Spleen (tissue), 11 donors: ENCODE results near the gene PRR35. TPM values are rescaled to one million over a fixed set of nuclear protein-coding genes. Genes with fewer than 3 reads are reported as not detected.

Experiments used
- DNase-seq: peaks from one replicate; pipeline ENCODE4 v3.0.0-alpha.2; 2020
- H3K27ac ChIP-seq, 8 donors: fragments of 200-600 bp; sonication (generic) in 7 of 8; 1 replicate in 4 of 8; 2 replicates in 4 of 8; pipeline versions ENCODE4 v1.5.0 to v1.8.0; 2016 to 2021; ENCODE audit warnings: inconsistent platforms in 4 of 8, mild to moderate bottlenecking in 4 of 8, moderate library complexity in 1 of 8
- H3K27me3 ChIP-seq, 7 donors: fragments of 200-600 bp; sonication (generic) in 6 of 7; replicated peaks in 1 of 7; 1 replicate in 4 of 7; 2 replicates in 3 of 7; pipeline versions ENCODE4 v1.5.0 to v1.8.0; 2016 to 2021; ENCODE audit warnings: inconsistent platforms in 3 of 7, mild to moderate bottlenecking in 1 of 7
- H3K36me3 ChIP-seq, 6 donors: fragments of 200-600 bp; sonication (generic) in 5 of 6; 1 replicate in 4 of 6; 2 replicates in 2 of 6; pipeline versions ENCODE4 v1.5.0 to v1.8.0; 2016 to 2021; ENCODE audit warnings: inconsistent platforms in 2 of 6
- H3K4me1 ChIP-seq, 6 donors: fragments of 200-600 bp; sonication (generic) in 5 of 6; 1 replicate in 3 of 6; 2 replicates in 3 of 6; pipeline versions ENCODE4 v1.5.0 to v1.8.0; 2016 to 2021; ENCODE audit warnings: inconsistent platforms in 3 of 6
- H3K4me3 ChIP-seq, 8 donors: fragments of 200-600 bp; sonication (generic) in 7 of 8; 1 replicate in 4 of 8; 2 replicates in 4 of 8; pipeline versions ENCODE4 v1.5.0 to v1.8.0; 2016 to 2021; ENCODE audit warnings: inconsistent platforms in 4 of 8, mild to moderate bottlenecking in 4 of 8, moderate library complexity in 2 of 8
- H3K9me3 ChIP-seq, 8 donors: fragments of 200-600 bp; sonication (generic) in 7 of 8; 1 replicate in 4 of 8; 2 replicates in 4 of 8; pipeline versions ENCODE4 v1.5.0 to v1.8.0; 2016 to 2021; ENCODE audit warnings: inconsistent platforms in 4 of 8
- POLR2A ChIP-seq, 3 donors: fragments of 450-650 bp; IDR thresholded peaks; one replicate each; pipeline ENCODE4 v1.5.1; 2017; ENCODE audit warnings: antibody characterized with exemption in 3 of 3, mild to moderate bottlenecking in 1 of 3
- POLR2AphosphoS5 ChIP-seq, 3 donors: sonication (generic); formaldehyde crosslinking; IDR thresholded peaks; one replicate each; pipeline ENCODE4 v1.5.1; 2017; ENCODE audit warnings: antibody characterized with exemption in 3 of 3
- WGBS, 5 donors: extraction: QIAGEN DNeasy Blood & Tissue Kit in 3 of 5; methylation state at CpG; one replicate each; pipeline versions ENCODE4 v1.1.5 to v1.1.7; 2013 to 2018; 5-methylcytosine and 5-hydroxymethylcytosine counted together
- intact Hi-C: fragments of 100-400 bp; cut with DNase I; formaldehyde crosslinking; loops from one replicate; pipeline ENCODE4 v1.15.0; 2023; ENCODE audit warnings: low total_unique reads
- polyA plus RNA-seq, 3 donors: library from polyadenylated mRNA; stranded (reverse); fragments of 200-250 nt; gene quantifications; one replicate each; pipeline ENCODE4 v1.2.1, GENCODE V29; 2013
- total RNA-seq, 7 donors: library from RNA; depleted of rRNA in 3 of 7; stranded (reverse); fragments of >200 nt in 3 of 7; fragmentation: NEBNext Ultra II Directional in 4 of 7; extraction: Animal tissue kit (Norgen Biotek cat#: 25700) in 4 of 7; gene quantifications; one replicate each; pipeline versions ENCODE4 v1.1.0 to v1.2.1, GENCODE V29; 2016 to 2021
- TF ChIP-seq, protein P1 (sequence below), 11 experiments: fragments of 200-600 bp in 7 of 11; fragments of 450-650 bp in 4 of 11; sonication (generic) in 4 of 11; IDR thresholded peaks in 8 of 11; conservative IDR thresholded peaks in 3 of 11; 1 replicate in 7 of 11; 2 replicates in 4 of 11; pipeline versions ENCODE4 v1.4.0 to v1.8.0; 2016 to 2021; ENCODE audit warnings: antibody characterized with exemption in 11 of 11, inconsistent platforms in 4 of 11, mild to moderate bottlenecking in 1 of 11
- donor health status: healthy with polysubstance abuse.
- donor health status: DM: no; HTN: no; CAD: no; lungs with moderate emphysema.
- donor health status: DM: no; HTN: no; CAD: no.
- donor health status: Bipolar disorder and iron deficiency.
- donor health status: healthy.
- donor health status: DM: no; HTN: no; CAD: no.
- donor health status: DM: yes; HTN: yes; CAD: no.

Gene PRR35
- total and polyA plus RNA-seq, 10 donors: not detected

DNA sequence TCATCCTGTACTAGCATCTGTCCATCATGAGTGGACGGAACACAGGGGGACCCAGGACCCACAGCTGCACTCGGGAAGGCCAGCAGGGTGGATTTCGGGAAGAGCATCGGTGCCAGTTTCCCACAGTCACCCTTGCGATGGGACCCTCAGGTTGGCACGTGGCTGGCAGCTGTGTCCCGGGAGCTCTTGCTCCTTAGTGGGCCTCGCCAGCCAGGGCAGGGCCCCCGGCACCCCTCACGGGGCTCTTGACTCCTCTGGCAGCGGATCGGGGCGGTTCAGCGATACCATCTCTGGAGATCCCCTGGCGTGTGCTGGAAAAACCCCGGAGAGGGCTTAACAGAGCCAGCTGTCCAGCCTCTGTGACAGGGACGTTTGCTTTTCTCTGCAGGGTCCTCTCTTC is 23.4 kb upstream of the PRR35 start:
- WGBS, 5 donors: 92 to 96% (median 94%) methylated on average over 8 to 17 of the region's 17 CpGs; no CpG with 5 or more reads in 1 of the 5 donors
- no peak for DNase-seq
- no peak for TF ChIP-seq POLR2A (IDR thresholded peaks at IDR 0.05)
- no peak for TF ChIP-seq POLR2AphosphoS5 (IDR thresholded peaks at IDR 0.05)
- TF ChIP-seq, protein P1, sequence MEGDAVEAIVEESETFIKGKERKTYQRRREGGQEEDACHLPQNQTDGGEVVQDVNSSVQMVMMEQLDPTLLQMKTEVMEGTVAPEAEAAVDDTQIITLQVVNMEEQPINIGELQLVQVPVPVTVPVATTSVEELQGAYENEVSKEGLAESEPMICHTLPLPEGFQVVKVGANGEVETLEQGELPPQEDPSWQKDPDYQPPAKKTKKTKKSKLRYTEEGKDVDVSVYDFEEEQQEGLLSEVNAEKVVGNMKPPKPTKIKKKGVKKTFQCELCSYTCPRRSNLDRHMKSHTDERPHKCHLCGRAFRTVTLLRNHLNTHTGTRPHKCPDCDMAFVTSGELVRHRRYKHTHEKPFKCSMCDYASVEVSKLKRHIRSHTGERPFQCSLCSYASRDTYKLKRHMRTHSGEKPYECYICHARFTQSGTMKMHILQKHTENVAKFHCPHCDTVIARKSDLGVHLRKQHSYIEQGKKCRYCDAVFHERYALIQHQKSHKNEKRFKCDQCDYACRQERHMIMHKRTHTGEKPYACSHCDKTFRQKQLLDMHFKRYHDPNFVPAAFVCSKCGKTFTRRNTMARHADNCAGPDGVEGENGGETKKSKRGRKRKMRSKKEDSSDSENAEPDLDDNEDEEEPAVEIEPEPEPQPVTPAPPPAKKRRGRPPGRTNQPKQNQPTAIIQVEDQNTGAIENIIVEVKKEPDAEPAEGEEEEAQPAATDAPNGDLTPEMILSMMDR (IDR thresholded peaks at IDR 0.05 in 8 of 11, conservative IDR thresholded peaks at IDR 0.05 in 3 of 11): no peak

DNA sequence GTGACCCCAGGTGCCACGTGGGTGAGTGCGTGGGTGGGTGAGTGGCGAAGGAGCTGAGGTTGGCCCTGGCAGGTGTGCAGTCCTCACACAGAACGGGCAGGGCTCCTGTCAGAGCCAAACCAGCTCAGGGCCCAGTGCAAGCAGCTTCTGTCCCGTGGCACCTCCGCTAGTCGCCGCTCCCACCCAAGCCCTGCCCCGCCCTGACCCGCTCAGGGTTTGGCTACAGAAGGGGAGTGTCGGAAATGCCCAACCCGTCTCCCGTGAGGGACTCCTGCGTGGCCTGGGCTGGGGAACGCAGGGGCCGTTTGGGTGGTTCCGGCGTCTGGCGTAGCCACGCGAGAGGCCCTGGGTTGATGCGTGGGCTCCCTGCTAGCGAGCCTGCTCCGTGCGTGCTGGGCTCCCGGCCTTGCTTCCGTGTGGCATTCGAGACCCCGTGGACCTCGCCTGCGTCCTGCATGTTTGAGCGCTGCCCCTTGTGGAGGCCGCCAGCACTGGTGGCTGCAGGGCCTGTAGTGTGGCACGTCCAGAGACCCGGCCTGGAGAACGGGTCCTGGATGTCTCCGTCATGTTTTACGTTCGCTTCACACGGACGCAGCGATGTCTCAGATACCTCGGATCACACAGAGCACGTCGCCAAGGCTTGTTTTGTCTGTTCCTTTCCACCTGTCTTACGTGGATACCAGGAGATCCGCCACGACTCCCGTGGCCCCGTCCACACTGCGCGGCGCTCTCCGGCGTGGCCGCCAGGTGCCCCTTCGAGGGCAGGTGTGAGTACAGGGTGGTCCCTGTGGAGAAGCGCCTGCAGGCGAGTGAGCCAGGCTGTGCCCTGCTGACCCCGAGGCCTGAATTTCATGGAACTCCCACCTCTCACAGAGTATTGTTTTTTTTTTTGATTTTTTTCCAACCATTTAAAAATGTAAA is 22.5 kb upstream of the PRR35 start:
- TF ChIP-seq POLR2A (IDR thresholded peaks at IDR 0.05) (no peak), POLR2AphosphoS5 (IDR thresholded peaks at IDR 0.05) (no peak)
- TF ChIP-seq, protein P1 (IDR thresholded peaks at IDR 0.05 in 8 of 11, conservative IDR thresholded peaks at IDR 0.05 in 3 of 11): no peak

More for the DNA sequence above, 23.4 kb upstream of the PRR35 start:
- no peaks in the 10 kb centered on the region for H3K27me3 ChIP-seq
- H3K4me1 ChIP-seq: peaks cover 0 to 40% (median 14%) of the 10 kb centered on the region in 6 donors
- peaks cover 0 to 86% (median 36%) of the 10 kb centered on the region in 6 donors for H3K36me3 ChIP-seq
- intact Hi-C loops: no loop called here
- H3K4me3 ChIP-seq: no peak overlapping the region
- no peak overlapping the region for H3K27ac ChIP-seq
- H3K9me3 ChIP-seq: no peaks in the 10 kb centered on the region

DNA sequence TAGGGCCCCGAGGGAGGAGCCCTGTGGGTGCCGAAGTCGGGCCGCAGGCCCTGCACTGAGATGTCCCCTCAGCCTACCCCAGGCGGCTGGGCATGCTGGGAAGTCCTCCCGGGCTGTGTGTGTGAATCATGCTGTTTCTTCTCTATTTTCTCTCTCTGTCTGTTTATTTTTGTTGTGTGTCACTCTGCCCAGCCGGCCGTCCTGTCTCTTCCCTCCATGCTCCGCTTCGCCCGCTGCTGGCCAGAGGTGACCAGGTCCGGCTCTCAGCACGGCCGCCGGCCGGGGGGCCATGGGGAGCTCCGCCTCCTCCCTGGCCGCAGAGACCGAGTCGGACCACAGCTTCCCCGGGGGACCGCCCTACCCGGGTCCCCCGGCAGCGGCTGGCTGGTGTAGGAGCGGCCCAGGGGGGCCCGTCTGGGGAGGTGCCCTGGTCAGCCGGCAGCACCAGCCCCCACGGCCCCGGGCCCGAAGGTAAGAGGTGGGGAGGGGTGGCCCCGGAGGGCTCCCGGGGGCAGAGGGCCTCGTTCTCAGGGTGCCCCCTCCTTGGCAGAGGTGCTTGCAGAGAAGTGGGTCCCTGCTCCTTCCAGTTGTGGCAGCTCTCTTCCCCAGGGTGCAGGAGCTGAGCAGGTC is 20.2 kb upstream of the PRR35 start:
- no peak for DNase-seq
- Histone ChIP-seq H3K9me3 (no peaks in the 10 kb centered on the region), H3K36me3 (peaks cover 0 to 95% (median 36%) of the 10 kb centered on the region in 6 donors), H3K4me3 (no peak overlapping the region), H3K27me3 (no peaks in the 10 kb centered on the region), H3K4me1 (peaks cover 0 to 18% (median 0%) of the 10 kb centered on the region in 6 donors), H3K27ac (no peak overlapping the region)
- TF ChIP-seq POLR2AphosphoS5 (IDR thresholded peaks at IDR 0.05): no peak
- TF ChIP-seq, protein P1 (IDR thresholded peaks at IDR 0.05 in 8 of 11, conservative IDR thresholded peaks at IDR 0.05 in 3 of 11): no peak
- TF ChIP-seq POLR2A (IDR thresholded peaks at IDR 0.05): no peak
- intact Hi-C loops: no loop called here
- 92 to 96% (median 95%) methylated on average over 25 to 34 of the region's 34 CpGs for WGBS, 5 donors

More for the DNA sequence above, 22.5 kb upstream of the PRR35 start:
- Histone ChIP-seq H3K4me1 (peaks cover 0 to 35% (median 14%) of the 10 kb centered on the region in 6 donors), H3K4me3 (no peak overlapping the region), H3K27me3 (no peaks in the 10 kb centered on the region), H3K9me3 (no peaks in the 10 kb centered on the region), H3K36me3 (peaks cover 0 to 94% (median 36%) of the 10 kb centered on the region in 6 donors), H3K27ac (no peak overlapping the region)
- 93 to 95% (median 94%) methylated on average over 50 to 60 of the region's 60 CpGs for WGBS, 5 donors
- DNase-seq: no peak
- intact Hi-C loops: no loop called here
